CD4-positive, alpha-beta T cell (primary cell): ENCODE measurements around the gene H6PD. TPM values are rescaled to one million over a fixed set of nuclear protein-coding genes. Genes with fewer than 3 reads are reported as not detected.

Experiments
- ATAC-seq: fragments of 200-7000 bp; cut with Tn5 transposase; one replicate; pipeline ENCODE4 v1.10.0; 2022; ENCODE audit warnings: mild to moderate bottlenecking; ENCODE audit not compliant: poor library complexity
- CTCF ChIA-PET: fragments of 350-600 bp; sonication (Branson Sonifier 250); formaldehyde crosslinking; loops from one replicate; lab custom pipeline; 2021; ENCODE audit warnings: antibody characterized with exemption, inconsistent platforms; lab: Charles Lee
- POLR2A ChIA-PET: fragments of 350-600 bp; sonication (Branson Sonifier 250); formaldehyde crosslinking; loops from one replicate; lab custom pipeline; 2021; ENCODE audit warnings: antibody characterized with exemption, inconsistent platforms; lab: Charles Lee
- DNase-seq, 14 experiments: peaks; one replicate each; pipeline ENCODE4 v3.0.0-alpha.2; 2013 to 2020; ENCODE audit warnings: mixed read lengths in 2 of 14
- H3K27ac ChIP-seq, 2 donors: one replicate each; pipeline versions ENCODE4 v1.5.1 to v1.7.0; 2013; ENCODE audit warnings: low read length in 2 of 2, low read depth in 1 of 2, mild to moderate bottlenecking in 1 of 2
- H3K27me3 ChIP-seq, 2 experiments: 1 replicate in 1 of 2; 2 replicates in 1 of 2; pipeline versions ENCODE4 v1.6.1 to v1.7.0; 2013; ENCODE audit warnings: low read length in 2 of 2, control low read depth in 1 of 2, mild to moderate bottlenecking in 1 of 2, moderate library complexity in 1 of 2; ENCODE audit not compliant: insufficient read depth in 2 of 2, control insufficient read depth in 1 of 2
- H3K36me3 ChIP-seq: one replicate; pipeline ENCODE4 v1.6.1; 2013; ENCODE audit warnings: low read length, control low read depth; ENCODE audit not compliant: insufficient read depth
- H3K4me1 ChIP-seq: one replicate; pipeline ENCODE4 v1.6.1; 2013; ENCODE audit warnings: low read length, control low read depth; ENCODE audit not compliant: insufficient read depth
- H3K4me3 ChIP-seq: one replicate; pipeline ENCODE4 v1.5.1; 2013; ENCODE audit warnings: mild to moderate bottlenecking, low read length, moderate library complexity
- H3K9me3 ChIP-seq, 2 experiments: 1 replicate in 1 of 2; 2 replicates in 1 of 2; pipeline versions ENCODE4 v1.6.1 to v1.7.0; 2013; ENCODE audit warnings: low read length in 2 of 2, mild to moderate bottlenecking in 2 of 2, control low read depth in 1 of 2, moderate library complexity in 1 of 2; ENCODE audit not compliant: control insufficient read depth in 1 of 2, insufficient read depth in 1 of 2
- H3K27ac Mint-ChIP-seq: one replicate; pipeline ENCODE4 v1.8.0; 2020; ENCODE audit warnings: mixed read lengths
- H3K27me3 Mint-ChIP-seq: one replicate; pipeline ENCODE4 v1.8.0; 2021; ENCODE audit warnings: mixed read lengths
- H3K36me3 Mint-ChIP-seq: one replicate; pipeline ENCODE4 v1.8.0; 2021; ENCODE audit warnings: low read depth, mixed read lengths
- H3K4me1 Mint-ChIP-seq: one replicate; pipeline ENCODE4 v1.8.0; 2021; ENCODE audit warnings: low read depth, mixed read lengths
- H3K4me3 Mint-ChIP-seq: one replicate; pipeline ENCODE4 v1.8.0; 2020; ENCODE audit warnings: mild to moderate bottlenecking, mixed read lengths
- H3K9me3 Mint-ChIP-seq: one replicate; pipeline ENCODE4 v1.8.0; 2020; ENCODE audit warnings: mixed read lengths
- intact Hi-C, 2 experiments: fragments of 100-400 bp; cut with DNase I in 1 of 2; cut with micrococcal nuclease in 1 of 2; formaldehyde crosslinking; loops; one replicate each; pipeline versions ENCODE4 v1.15.1 to v1.9.0; 2023 to 2025; cut with DNase I, micrococcal nuclease
- total RNA-seq, 174 experiments: library from RNA in 2 of 174; stranded (reverse) in 2 of 174; gene quantifications; one replicate each; pipeline ENCODE4 v1.2.3 and lab custom pipeline; 2021 to 2026
- TF ChIP-seq, protein P1 (sequence below): fragments of 200-600 bp; IDR thresholded peaks from one replicate; pipeline ENCODE4 v1.8.0; 2022; ENCODE audit warnings: antibody characterized with exemption, mild to moderate bottlenecking

Gene H6PD
- total RNA-seq, 2 experiments from 2014 or later: 13.6 to 13.9 TPM

GRCh38 chr1:9262096-9262986 lies 27.8 kb downstream of the H6PD start:
- H3K4me1 Mint-ChIP-seq: peaks cover 37% of the 10 kb centered on the region
- Histone ChIP-seq H3K27me3 (no peaks in the 10 kb centered on the region), H3K27ac (no peak overlapping the region), H3K4me1 (peaks cover 8% of the 10 kb centered on the region), H3K36me3 (peaks cover 37% of the 10 kb centered on the region), H3K9me3 (no peaks in the 10 kb centered on the region), H3K4me3 (no peak overlapping the region)
- H3K4me3 Mint-ChIP-seq: no peak overlapping the region
- POLR2A ChIA-PET: no interaction called here
- TF ChIP-seq, protein P1, sequence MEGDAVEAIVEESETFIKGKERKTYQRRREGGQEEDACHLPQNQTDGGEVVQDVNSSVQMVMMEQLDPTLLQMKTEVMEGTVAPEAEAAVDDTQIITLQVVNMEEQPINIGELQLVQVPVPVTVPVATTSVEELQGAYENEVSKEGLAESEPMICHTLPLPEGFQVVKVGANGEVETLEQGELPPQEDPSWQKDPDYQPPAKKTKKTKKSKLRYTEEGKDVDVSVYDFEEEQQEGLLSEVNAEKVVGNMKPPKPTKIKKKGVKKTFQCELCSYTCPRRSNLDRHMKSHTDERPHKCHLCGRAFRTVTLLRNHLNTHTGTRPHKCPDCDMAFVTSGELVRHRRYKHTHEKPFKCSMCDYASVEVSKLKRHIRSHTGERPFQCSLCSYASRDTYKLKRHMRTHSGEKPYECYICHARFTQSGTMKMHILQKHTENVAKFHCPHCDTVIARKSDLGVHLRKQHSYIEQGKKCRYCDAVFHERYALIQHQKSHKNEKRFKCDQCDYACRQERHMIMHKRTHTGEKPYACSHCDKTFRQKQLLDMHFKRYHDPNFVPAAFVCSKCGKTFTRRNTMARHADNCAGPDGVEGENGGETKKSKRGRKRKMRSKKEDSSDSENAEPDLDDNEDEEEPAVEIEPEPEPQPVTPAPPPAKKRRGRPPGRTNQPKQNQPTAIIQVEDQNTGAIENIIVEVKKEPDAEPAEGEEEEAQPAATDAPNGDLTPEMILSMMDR: no peak
- H3K27me3 Mint-ChIP-seq: no peaks in the 10 kb centered on the region
- ATAC-seq: no peak
- H3K9me3 Mint-ChIP-seq: no peaks in the 10 kb centered on the region
- DNase-seq: no peak
- H3K27ac Mint-ChIP-seq: no peak overlapping the region
- intact Hi-C loops: no loop called here
- peaks cover 65% of the 10 kb centered on the region for H3K36me3 Mint-ChIP-seq
- CTCF ChIA-PET: no interaction called here

DNA sequence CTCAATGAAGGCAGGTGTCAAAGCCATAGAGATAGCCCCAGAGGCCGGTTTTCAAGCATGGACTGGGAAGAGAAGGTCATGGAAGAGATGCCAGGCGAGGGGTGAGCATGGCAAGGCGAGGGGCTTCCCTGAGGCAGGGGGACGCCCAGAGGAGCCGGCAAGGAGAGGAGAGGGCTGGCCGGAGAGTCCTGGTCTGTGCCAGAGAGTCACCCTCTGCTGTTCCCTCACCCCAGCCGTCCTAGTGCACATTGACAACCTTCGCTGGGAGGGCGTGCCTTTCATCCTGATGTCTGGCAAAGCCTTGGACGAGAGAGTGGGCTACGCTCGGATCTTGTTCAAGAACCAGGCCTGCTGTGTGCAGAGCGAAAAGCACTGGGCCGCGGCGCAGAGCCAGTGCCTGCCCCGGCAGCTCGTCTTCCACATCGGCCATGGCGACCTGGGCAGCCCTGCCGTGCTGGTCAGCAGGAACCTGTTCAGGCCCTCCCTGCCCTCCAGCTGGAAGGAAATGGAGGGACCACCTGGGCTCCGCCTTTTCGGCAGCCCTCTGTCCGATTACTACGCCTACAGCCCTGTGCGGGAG lies 28.8 kb downstream of the H6PD start:
- DNase-seq: no peak
- ChIA-PET POLR2A (no interaction called here), CTCF (no interaction called here)
- H3K4me3 Mint-ChIP-seq: no peak overlapping the region
- Histone ChIP-seq H3K4me1 (peaks cover 4% of the 10 kb centered on the region), H3K36me3 (peaks cover 39% of the 10 kb centered on the region), H3K9me3 (no peaks in the 10 kb centered on the region), H3K27me3 (no peaks in the 10 kb centered on the region), H3K27ac (no peak overlapping the region), H3K4me3 (no peak overlapping the region)
- no peaks in the 10 kb centered on the region for H3K9me3 Mint-ChIP-seq
- no peak for ATAC-seq
- no peaks in the 10 kb centered on the region for H3K27me3 Mint-ChIP-seq
- peaks cover 60% of the 10 kb centered on the region for H3K36me3 Mint-ChIP-seq
- H3K4me1 Mint-ChIP-seq: peaks cover 28% of the 10 kb centered on the region
- H3K27ac Mint-ChIP-seq: no peak overlapping the region
- intact Hi-C loops: no loop called here
- TF ChIP-seq, protein P1: no peak

GRCh38 chr1:9263984-9264872 lies 29.7 kb downstream of the H6PD start:
- peaks cover 46% of the 10 kb centered on the region for H3K36me3 ChIP-seq

More at GRCh38 chr1:9263984-9264872, 29.7 kb downstream of the H6PD start:
- Mint-ChIP-seq H3K4me3 (no peak overlapping the region), H3K27me3 (no peaks in the 10 kb centered on the region), H3K27ac (no peak overlapping the region), H3K36me3 (peaks cover 56% of the 10 kb centered on the region), H3K4me1 (peaks cover 22% of the 10 kb centered on the region), H3K9me3 (no peaks in the 10 kb centered on the region)
- H3K27me3 ChIP-seq: no peaks in the 10 kb centered on the region
- no peak for DNase-seq
- no peak for ATAC-seq
- TF ChIP-seq, protein P1: no peak
- ChIA-PET POLR2A (no interaction called here), CTCF (no interaction called here)
- intact Hi-C loops: no loop called here
- no peak overlapping the region for H3K27ac ChIP-seq
- H3K4me1 ChIP-seq: peaks cover 4% of the 10 kb centered on the region
- no peaks in the 10 kb centered on the region for H3K9me3 ChIP-seq
- H3K4me3 ChIP-seq: no peak overlapping the region
